Uterus (tissue), 4 donors: ENCODE data around the gene TRAF3. TPM values are rescaled to one million over a fixed set of nuclear protein-coding genes. Genes with fewer than 3 reads are reported as not detected.

ENCODE experiments used
- DNase-seq, 2 donors: peaks; one replicate each; pipeline ENCODE4 v3.0.0-alpha.2; 2019 to 2020
- H3K27ac ChIP-seq, 2 donors: fragments of 200-600 bp; sonication (generic); 1 replicate in 1 of 2; 2 replicates in 1 of 2; pipeline ENCODE4 v1.5.1; 2016 to 2018
- H3K27me3 ChIP-seq, 2 donors: fragments of 200-600 bp; sonication (generic); one replicate each; pipeline ENCODE4 v1.5.1; 2018 to 2019; ENCODE audit warnings: control low read depth in 1 of 2
- H3K36me3 ChIP-seq, 2 donors: fragments of 200-600 bp; sonication (generic); one replicate each; pipeline ENCODE4 v1.5.1; 2019; ENCODE audit warnings: control low read depth in 1 of 2
- H3K4me1 ChIP-seq, 2 donors: fragments of 200-600 bp; sonication (generic); one replicate each; pipeline ENCODE4 v1.5.1; 2018 to 2019; ENCODE audit warnings: control low read depth in 1 of 2
- H3K4me3 ChIP-seq, 2 donors: fragments of 200-600 bp; sonication (generic); 1 replicate in 1 of 2; 2 replicates in 1 of 2; pipeline ENCODE4 v1.5.1; 2018 to 2019; ENCODE audit warnings: mild to moderate bottlenecking in 1 of 2
- H3K9me3 ChIP-seq, 2 donors: fragments of 200-600 bp; sonication (generic); one replicate each; pipeline ENCODE4 v1.5.1; 2019; ENCODE audit warnings: control low read depth in 1 of 2
- CTCF ChIP-seq, 4 experiments: fragments of 200-600 bp in 2 of 4; fragments of 450-650 bp in 2 of 4; sonication (generic) in 2 of 4; IDR thresholded peaks; one replicate each; pipeline ENCODE4 v1.5.1; 2016 to 2019; ENCODE audit warnings: antibody characterized with exemption in 4 of 4, mild to moderate bottlenecking in 2 of 4, moderate library complexity in 1 of 4
- POLR2A ChIP-seq, 2 donors: fragments of 450-650 bp; IDR thresholded peaks; one replicate each; pipeline ENCODE4 v1.6.1; 2016; ENCODE audit warnings: antibody characterized with exemption in 2 of 2, mild to moderate bottlenecking in 1 of 2, moderate library complexity in 1 of 2
- intact Hi-C: fragments of 100-400 bp; cut with DNase I; formaldehyde crosslinking; loops from one replicate; pipeline ENCODE4 v1.15.1; 2023; ENCODE audit warnings: low total_unique reads
- total RNA-seq, 4 donors: library from RNA; depleted of rRNA in 3 of 4; stranded (reverse); fragments of >200 nt in 3 of 4; gene quantifications; one replicate each; pipeline versions ENCODE4 v1.1.0 to v1.2.4, GENCODE V29; 2014 to 2023
- donor health status: DM: yes; HTN: yes; CAD: no.

The TRAF3 gene
- total RNA-seq, 4 donors from 2014 or later: 7.4 to 33.1 (median 22.1) TPM

GRCh38 chr14:102947321-102948103 lies 170.3 kb downstream of the TRAF3 start:
- no peaks in the 10 kb centered on the region for H3K27me3 ChIP-seq
- no peak overlapping the region for H3K27ac ChIP-seq
- no peak for TF ChIP-seq POLR2A (IDR thresholded peaks at IDR 0.05)
- no peak for TF ChIP-seq CTCF (IDR thresholded peaks at IDR 0.05)
- no peak overlapping the region for H3K4me3 ChIP-seq
- H3K9me3 ChIP-seq: no peaks in the 10 kb centered on the region
- intact Hi-C loops: no loop called here
- H3K36me3 ChIP-seq: no peaks in the 10 kb centered on the region
- DNase-seq: no peak
- H3K4me1 ChIP-seq: no peaks in the 10 kb centered on the region

- no peaks in the 10 kb centered on the region for H3K4me1 ChIP-seq
- no peak overlapping the region for H3K27ac ChIP-seq
- intact Hi-C loops: no loop called here
- no peak for DNase-seq
- no peaks in the 10 kb centered on the region for H3K36me3 ChIP-seq
- no peak for TF ChIP-seq POLR2A (IDR thresholded peaks at IDR 0.05)
- TF ChIP-seq CTCF (IDR thresholded peaks at IDR 0.05): no peak
- H3K9me3 ChIP-seq: no peaks in the 10 kb centered on the region
- no peaks in the 10 kb centered on the region for H3K27me3 ChIP-seq
- no peak overlapping the region for H3K4me3 ChIP-seq
Observed at GRCh38 chr14:102948698-102949061, 171.4 kb downstream of the TRAF3 start.

- Histone ChIP-seq H3K36me3 (no peaks in the 10 kb centered on the region), H3K4me3 (no peak overlapping the region)
Observed at GRCh38 chr14:102949062-102949800, 172.0 kb downstream of the TRAF3 start.

GRCh38 chr14:102949801-102950451 lies 172.7 kb downstream of the TRAF3 start:
- no peaks in the 10 kb centered on the region for H3K36me3 ChIP-seq
- H3K27me3 ChIP-seq: no peaks in the 10 kb centered on the region
- no peaks in the 10 kb centered on the region for H3K9me3 ChIP-seq
- DNase-seq: no peak
- intact Hi-C loops: no loop called here
- no peak overlapping the region for H3K4me3 ChIP-seq
- H3K4me1 ChIP-seq: no peaks in the 10 kb centered on the region
- H3K27ac ChIP-seq: no peak overlapping the region
- no peak for TF ChIP-seq POLR2A (IDR thresholded peaks at IDR 0.05)
- no peak for TF ChIP-seq CTCF (IDR thresholded peaks at IDR 0.05)

More at GRCh38 chr14:102949062-102949800, 172.0 kb downstream of the TRAF3 start:
- Histone ChIP-seq H3K27me3 (no peaks in the 10 kb centered on the region), H3K27ac (no peak overlapping the region), H3K9me3 (no peaks in the 10 kb centered on the region), H3K4me1 (no peaks in the 10 kb centered on the region)
- intact Hi-C loops: no loop called here
- no peak for DNase-seq
- TF ChIP-seq CTCF (IDR thresholded peaks at IDR 0.05) (no peak), POLR2A (IDR thresholded peaks at IDR 0.05) (no peak)

- Histone ChIP-seq H3K4me1 (no peaks in the 10 kb centered on the region), H3K36me3 (no peaks in the 10 kb centered on the region), H3K27me3 (no peaks in the 10 kb centered on the region), H3K27ac (no peak overlapping the region), H3K9me3 (no peaks in the 10 kb centered on the region), H3K4me3 (no peak overlapping the region)
- intact Hi-C loops: no loop called here
- TF ChIP-seq CTCF (IDR thresholded peaks at IDR 0.05): no peak
- no peak for TF ChIP-seq POLR2A (IDR thresholded peaks at IDR 0.05)
- DNase-seq: peak; percentile 36 to 55
Observed at GRCh38 chr14:102951034-102951433, 173.8 kb downstream of the TRAF3 start.
